Mucosa of gallbladder (tissue), 1 donor: ENCODE results near the gene CD3D. TPM values are rescaled to one million over a fixed set of nuclear protein-coding genes. Genes with fewer than 3 reads are reported as not detected.
"Not testable (repeated sequence)": the region's sequence is repeated elsewhere in the genome, so short reads cannot be mapped to it uniquely, and the experiment has no call there.

ENCODE experiments used
- DNase-seq: peaks from one replicate; pipeline ENCODE4 v3.0.0-alpha.2; 2020; ENCODE audit warnings: low spot score
- total RNA-seq: library from RNA; stranded (reverse); gene quantifications from one replicate; pipeline ENCODE4 v1.2.1, GENCODE V29; 2021
- donor health status: DM: no; HTN: no; CAD: no.

The CD3D gene
- total RNA-seq, 1 donor from 2014 or later: 12.4 TPM

GRCh38 chr11:118339281-118339961 is 3.1 kb downstream of the CD3D start:
- DNase-seq: no peak

GRCh38 chr11:118338637-118339061 is 3.9 kb downstream of the CD3D start:
- DNase-seq: peak; percentile 52

GRCh38 chr11:118334745-118335144 is 7.8 kb downstream of the CD3D start:
- DNase-seq: no peak

GRCh38 chr11:118328745-118329144 is 13.8 kb downstream of the CD3D start:
- DNase-seq: no peak

GRCh38 chr11:118325283-118325682 is 17.2 kb downstream of the CD3D start:
- no peak for DNase-seq

- no peak for DNase-seq
Measured at GRCh38 chr11:118322721-118323120, 19.8 kb downstream of the CD3D start.

GRCh38 chr11:118321386-118322082 is 21.0 kb downstream of the CD3D start:
- peak; percentile 36 for DNase-seq

- no peak for DNase-seq
Measured at GRCh38 chr11:118320515-118320914, 22.0 kb downstream of the CD3D start.

- DNase-seq: no peak
Measured at GRCh38 chr11:118319337-118319707, 23.2 kb downstream of the CD3D start.

- DNase-seq: no peak
Measured at GRCh38 chr11:118318581-118319336, 23.7 kb downstream of the CD3D start.

- DNase-seq: no peak
Measured at GRCh38 chr11:118318124-118318523, 24.4 kb downstream of the CD3D start.

GRCh38 chr11:118314988-118315411 is 27.5 kb downstream of the CD3D start:
- DNase-seq: peak; percentile 14

GRCh38 chr11:118313242-118313641 is 29.3 kb downstream of the CD3D start:
- no peak for DNase-seq

- no peak for DNase-seq
Measured at GRCh38 chr11:118312328-118312727, 30.2 kb downstream of the CD3D start.

- DNase-seq: no peak
Measured at GRCh38 chr11:118311518-118311917, 31.0 kb downstream of the CD3D start.

- no peak for DNase-seq
Measured at GRCh38 chr11:118310781-118311485, 31.6 kb downstream of the CD3D start.

- no peak for DNase-seq
Measured at GRCh38 chr11:118310271-118310670, 32.2 kb downstream of the CD3D start.

- DNase-seq: not testable (repeated sequence)
Measured at GRCh38 chr11:118308995-118309528, 33.4 kb downstream of the CD3D start.

GRCh38 chr11:118306556-118306955 is 35.9 kb downstream of the CD3D start:
- no peak for DNase-seq

- no peak for DNase-seq
Measured at GRCh38 chr11:118305726-118306125, 36.8 kb downstream of the CD3D start.

GRCh38 chr11:118304568-118305248 is 37.8 kb downstream of the CD3D start, which contains the start of gene CD3E:
Gene CD3E (plus strand): TSS chr11:118304730. CDS start chr11:118304953, 223 bp downstream.
- DNase-seq: no peak
